NCI-H1694 (cell line): ENCODE measurements around the gene ADGRF5.

ENCODE experiments used
- DNase-seq: peaks from one replicate; lab custom pipeline; 2025; lab: John Stamatoyannopoulos, UW

Gene ADGRF5

DNA sequence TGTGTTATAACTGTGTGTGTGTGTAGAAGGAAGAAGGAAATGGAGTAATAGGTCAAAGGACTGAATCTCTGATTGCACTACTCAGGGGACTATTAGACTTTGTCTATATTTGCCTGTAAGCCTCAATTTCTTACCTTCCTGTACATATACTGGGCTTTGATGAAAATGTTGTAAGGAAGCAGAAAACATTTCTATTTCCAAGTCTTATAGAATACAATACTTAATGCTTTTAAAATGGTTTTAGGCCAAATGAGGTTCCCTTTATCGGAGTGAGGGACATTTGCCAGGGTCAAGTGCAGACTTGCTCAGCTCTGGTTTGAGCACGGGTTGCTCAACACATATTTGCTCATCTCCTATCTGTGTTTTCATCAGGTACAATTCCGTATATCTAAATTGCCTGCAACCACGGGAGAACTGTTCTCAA lies 100.3 kb downstream of the ADGRF5 start:
- no peak for DNase-seq

DNA sequence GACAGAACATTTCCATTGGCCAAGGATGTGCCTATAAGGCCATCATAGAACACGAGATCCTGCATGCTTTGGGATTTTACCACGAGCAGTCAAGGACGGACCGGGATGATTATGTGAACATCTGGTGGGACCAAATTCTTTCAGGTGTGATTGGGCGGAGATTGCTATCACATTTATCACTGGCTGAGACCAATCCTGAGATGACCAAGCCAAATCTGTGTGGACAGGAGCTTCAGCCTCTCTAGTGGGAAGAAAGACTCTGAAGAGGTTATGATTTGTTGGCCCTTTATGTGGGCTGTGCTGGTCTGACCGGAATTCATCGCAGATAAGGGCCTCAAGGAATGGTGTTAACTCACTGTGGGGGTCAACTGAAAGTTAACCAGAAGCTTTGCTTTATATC lies 102.2 kb downstream of the ADGRF5 start:
- DNase-seq: no peak

DNA sequence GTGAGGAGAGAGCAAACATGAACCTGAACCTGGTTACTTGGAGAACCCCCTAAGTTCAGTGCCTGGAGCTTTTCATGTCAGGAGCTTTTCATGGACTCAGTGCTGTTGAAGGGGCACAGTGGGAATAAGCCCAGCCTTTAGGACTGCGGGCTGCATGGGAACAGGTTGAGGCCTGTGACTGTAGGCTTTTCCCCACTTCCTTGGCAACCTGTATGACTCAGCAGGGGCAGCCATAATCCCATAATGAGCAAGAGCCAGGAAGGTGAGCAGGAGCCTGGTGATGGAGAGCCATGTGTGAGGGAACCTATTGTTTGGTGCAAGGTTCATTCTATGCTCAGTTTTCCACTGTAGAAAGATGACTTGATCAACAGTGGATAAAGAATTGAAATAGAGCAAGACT lies 105.1 kb downstream of the ADGRF5 start:
- no peak for DNase-seq

- no peak for DNase-seq
These were observed 106.6 kb downstream of the ADGRF5 start for GRCh38 chr6:46815130-46815529.

GRCh38 chr6:46808806-46809205 lies 112.9 kb downstream of the ADGRF5 start:
- no peak for DNase-seq
